Ishikawa (cell line): ENCODE measurements around the gene SORBS2.

ENCODE experiments used
- CEBPB ChIP-seq: IDR thresholded peaks from 2 replicates; pipeline ENCODE4 v1.6.1; 2012
- EGR1 ChIP-seq: IDR thresholded peaks from 2 replicates; pipeline ENCODE4 v1.6.1; 2012
- TAF1 ChIP-seq: IDR thresholded peaks from 2 replicates; pipeline ENCODE4 v1.6.1; 2012; ENCODE audit warnings: low read depth, mild to moderate bottlenecking
- TF ChIP-seq, protein P1 (sequence below): IDR thresholded peaks from 2 replicates; pipeline ENCODE4 v1.6.1; 2012; ENCODE audit warnings: low read depth, mild to moderate bottlenecking

DNA sequence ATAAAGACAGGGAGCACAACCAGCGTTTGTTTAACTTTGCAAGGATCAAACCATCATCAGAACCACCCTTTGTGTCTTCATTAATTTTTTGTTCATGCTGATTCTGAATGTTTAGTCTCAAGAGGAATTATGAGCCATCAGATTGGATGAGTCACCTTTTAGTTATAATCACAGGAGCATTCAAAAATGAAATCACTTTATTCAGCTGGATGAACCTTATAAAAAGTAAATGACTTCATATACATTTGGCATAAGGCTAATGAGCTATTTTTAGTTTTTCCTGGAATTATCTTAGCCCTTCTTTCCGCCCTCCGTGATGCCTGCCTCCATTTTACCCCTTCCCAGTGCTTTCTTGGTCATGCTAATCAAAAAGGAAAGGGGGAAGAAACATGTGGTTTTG lies 103.6 kb downstream of the SORBS2 start:
- TF ChIP-seq, protein P1, sequence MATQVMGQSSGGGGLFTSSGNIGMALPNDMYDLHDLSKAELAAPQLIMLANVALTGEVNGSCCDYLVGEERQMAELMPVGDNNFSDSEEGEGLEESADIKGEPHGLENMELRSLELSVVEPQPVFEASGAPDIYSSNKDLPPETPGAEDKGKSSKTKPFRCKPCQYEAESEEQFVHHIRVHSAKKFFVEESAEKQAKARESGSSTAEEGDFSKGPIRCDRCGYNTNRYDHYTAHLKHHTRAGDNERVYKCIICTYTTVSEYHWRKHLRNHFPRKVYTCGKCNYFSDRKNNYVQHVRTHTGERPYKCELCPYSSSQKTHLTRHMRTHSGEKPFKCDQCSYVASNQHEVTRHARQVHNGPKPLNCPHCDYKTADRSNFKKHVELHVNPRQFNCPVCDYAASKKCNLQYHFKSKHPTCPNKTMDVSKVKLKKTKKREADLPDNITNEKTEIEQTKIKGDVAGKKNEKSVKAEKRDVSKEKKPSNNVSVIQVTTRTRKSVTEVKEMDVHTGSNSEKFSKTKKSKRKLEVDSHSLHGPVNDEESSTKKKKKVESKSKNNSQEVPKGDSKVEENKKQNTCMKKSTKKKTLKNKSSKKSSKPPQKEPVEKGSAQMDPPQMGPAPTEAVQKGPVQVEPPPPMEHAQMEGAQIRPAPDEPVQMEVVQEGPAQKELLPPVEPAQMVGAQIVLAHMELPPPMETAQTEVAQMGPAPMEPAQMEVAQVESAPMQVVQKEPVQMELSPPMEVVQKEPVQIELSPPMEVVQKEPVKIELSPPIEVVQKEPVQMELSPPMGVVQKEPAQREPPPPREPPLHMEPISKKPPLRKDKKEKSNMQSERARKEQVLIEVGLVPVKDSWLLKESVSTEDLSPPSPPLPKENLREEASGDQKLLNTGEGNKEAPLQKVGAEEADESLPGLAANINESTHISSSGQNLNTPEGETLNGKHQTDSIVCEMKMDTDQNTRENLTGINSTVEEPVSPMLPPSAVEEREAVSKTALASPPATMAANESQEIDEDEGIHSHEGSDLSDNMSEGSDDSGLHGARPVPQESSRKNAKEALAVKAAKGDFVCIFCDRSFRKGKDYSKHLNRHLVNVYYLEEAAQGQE, result no peak
- TF ChIP-seq EGR1 (no peak), TAF1 (no peak), CEBPB (no peak)
